A673 (cell line): ENCODE data around the gene NAV2.

ENCODE experiments used
- EZH2 ChIP-seq: fragments of 200-600 bp; sonication (generic); IDR thresholded peaks from 2 replicates; pipeline ENCODE4 v1.6.1; 2017; ENCODE audit warnings: borderline replicate concordance, low read depth, mild to moderate bottlenecking, mixed read lengths, antibody characterized with exemption, low read length; ENCODE audit not compliant: poor library complexity, severe bottlenecking
- TF ChIP-seq, protein P1 (sequence below): fragments of 300-800, 200-600 bp; sonication (generic); conservative IDR thresholded peaks from 2 replicates; pipeline ENCODE4 v1.5.1; 2017; ENCODE audit warnings: low read depth, mild to moderate bottlenecking, antibody characterized with exemption, low read length, moderate library complexity, mixed read lengths

DNA sequence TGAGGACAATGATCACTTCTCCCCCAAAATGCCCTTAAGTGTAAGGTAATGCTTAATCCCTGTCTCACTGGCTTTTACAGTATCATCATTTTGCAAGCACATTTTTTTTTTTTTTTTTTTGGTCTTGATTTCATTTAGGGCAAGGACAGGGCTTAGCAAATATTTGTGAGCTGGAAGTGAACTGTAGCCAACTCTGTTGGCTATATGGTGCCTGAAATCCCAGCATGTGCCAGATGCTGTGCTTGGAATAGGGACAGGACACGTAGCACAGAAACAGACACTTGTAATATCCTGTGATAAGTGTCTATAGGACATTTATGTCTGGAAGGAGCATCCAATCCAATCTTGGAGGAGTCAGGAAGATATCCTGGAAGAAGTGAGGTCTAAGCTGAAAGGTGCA, 198.3 kb downstream of the NAV2 start:
- TF ChIP-seq, protein P1, sequence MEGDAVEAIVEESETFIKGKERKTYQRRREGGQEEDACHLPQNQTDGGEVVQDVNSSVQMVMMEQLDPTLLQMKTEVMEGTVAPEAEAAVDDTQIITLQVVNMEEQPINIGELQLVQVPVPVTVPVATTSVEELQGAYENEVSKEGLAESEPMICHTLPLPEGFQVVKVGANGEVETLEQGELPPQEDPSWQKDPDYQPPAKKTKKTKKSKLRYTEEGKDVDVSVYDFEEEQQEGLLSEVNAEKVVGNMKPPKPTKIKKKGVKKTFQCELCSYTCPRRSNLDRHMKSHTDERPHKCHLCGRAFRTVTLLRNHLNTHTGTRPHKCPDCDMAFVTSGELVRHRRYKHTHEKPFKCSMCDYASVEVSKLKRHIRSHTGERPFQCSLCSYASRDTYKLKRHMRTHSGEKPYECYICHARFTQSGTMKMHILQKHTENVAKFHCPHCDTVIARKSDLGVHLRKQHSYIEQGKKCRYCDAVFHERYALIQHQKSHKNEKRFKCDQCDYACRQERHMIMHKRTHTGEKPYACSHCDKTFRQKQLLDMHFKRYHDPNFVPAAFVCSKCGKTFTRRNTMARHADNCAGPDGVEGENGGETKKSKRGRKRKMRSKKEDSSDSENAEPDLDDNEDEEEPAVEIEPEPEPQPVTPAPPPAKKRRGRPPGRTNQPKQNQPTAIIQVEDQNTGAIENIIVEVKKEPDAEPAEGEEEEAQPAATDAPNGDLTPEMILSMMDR: no peak
- TF ChIP-seq EZH2: no peak
